Activated CD4-positive, alpha-beta T cell treated with anti-CD3 and anti-CD28 coated beads, Interleukin-2, amount 50 U/mL, for 16 hours (primary cell): Measurements from ENCODE around the gene MKRN2.

Source experiments
- DNase-seq: peaks from one replicate; pipeline ENCODE4 v3.0.0-alpha.2; 2020

MKRN2 gene

GRCh38 chr3:12557473-12558100, 700 bp downstream of the MKRN2 start:
- no peak for DNase-seq

GRCh38 chr3:12558706-12559105, 1.8 kb downstream of the MKRN2 start:
- DNase-seq, result no peak

- no peak for DNase-seq
Measured at GRCh38 chr3:12559520-12559919, 2.6 kb downstream of the MKRN2 start.

GRCh38 chr3:12560505-12561190, 3.8 kb downstream of the MKRN2 start:
- DNase-seq, result peak; percentile 29

GRCh38 chr3:12561397-12561796, 4.5 kb downstream of the MKRN2 start:
- no peak for DNase-seq

GRCh38 chr3:12562451-12562850, 5.6 kb downstream of the MKRN2 start:
- DNase-seq, result no peak

- no peak for DNase-seq
Measured at GRCh38 chr3:12566976-12567375, 10.1 kb downstream of the MKRN2 start.

GRCh38 chr3:12568747-12569146, 11.9 kb downstream of the MKRN2 start:
- DNase-seq, result no peak

GRCh38 chr3:12569836-12570235, 12.9 kb downstream of the MKRN2 start:
- no peak for DNase-seq

- DNase-seq, result no peak
Measured at GRCh38 chr3:12571986-12572385, 15.1 kb downstream of the MKRN2 start.

GRCh38 chr3:12574131-12574530, 17.2 kb downstream of the MKRN2 start:
- no peak for DNase-seq

- DNase-seq, result no peak
Measured at GRCh38 chr3:12574661-12575060, 17.8 kb downstream of the MKRN2 start.

GRCh38 chr3:12577379-12577778, 20.5 kb downstream of the MKRN2 start:
- no peak for DNase-seq

- no peak for DNase-seq
Measured at GRCh38 chr3:12578742-12579141, 21.9 kb downstream of the MKRN2 start.

GRCh38 chr3:12579456-12579855, 22.6 kb downstream of the MKRN2 start:
- DNase-seq, result no peak

GRCh38 chr3:12579905-12580304, 23.0 kb downstream of the MKRN2 start:
- no peak for DNase-seq

GRCh38 chr3:12582730-12583129, 25.8 kb downstream of the MKRN2 start:
- DNase-seq, result no peak

GRCh38 chr3:12583280-12583679, 26.4 kb downstream of the MKRN2 start:
- DNase-seq, result no peak

- no peak for DNase-seq
Measured at GRCh38 chr3:12584083-12584482, 27.2 kb downstream of the MKRN2 start.

- no peak for DNase-seq
Measured at GRCh38 chr3:12585181-12585580, 28.3 kb downstream of the MKRN2 start.

- DNase-seq, result no peak
Measured at GRCh38 chr3:12585970-12586369, 29.1 kb downstream of the MKRN2 start.

GRCh38 chr3:12586403-12586802, 29.5 kb downstream of the MKRN2 start:
- no peak for DNase-seq

- no peak for DNase-seq
Measured at GRCh38 chr3:12588039-12589009, 31.4 kb downstream of the MKRN2 start.

- no peak for DNase-seq
Measured at GRCh38 chr3:12590096-12590495, 33.2 kb downstream of the MKRN2 start.
